NCI-H226 (cell line): ENCODE data around the gene APBA1.
"Not testable (repeated sequence)": the region's sequence is repeated elsewhere in the genome, so short reads cannot be mapped to it uniquely, and the experiment has no call there.

Source experiments
- DNase-seq: peaks from one replicate; pipeline ENCODE4 v3.0.0-alpha.2; 2015

APBA1 gene

GRCh38 chr9:69603656-69604055 is 68.5 kb downstream of the APBA1 start:
- no peak for DNase-seq

- DNase-seq: peak; percentile 26
Observed at GRCh38 chr9:69602773-69603172, 69.4 kb downstream of the APBA1 start.

- DNase-seq: no peak
Observed at GRCh38 chr9:69601698-69602097, 70.5 kb downstream of the APBA1 start.

GRCh38 chr9:69600314-69601047 is 71.7 kb downstream of the APBA1 start:
- DNase-seq: no peak

- DNase-seq: no peak
Observed at GRCh38 chr9:69599232-69599971, 72.8 kb downstream of the APBA1 start.

- not testable (repeated sequence) for DNase-seq
Observed at GRCh38 chr9:69596906-69597305, 75.3 kb downstream of the APBA1 start.

GRCh38 chr9:69594180-69594579 is 78.0 kb downstream of the APBA1 start:
- DNase-seq: no peak

GRCh38 chr9:69593756-69594155 is 78.4 kb downstream of the APBA1 start:
- DNase-seq: no peak

- DNase-seq: no peak
Observed at GRCh38 chr9:69593301-69593700, 78.9 kb downstream of the APBA1 start.

GRCh38 chr9:69590266-69590665 is 81.9 kb downstream of the APBA1 start:
- no peak for DNase-seq

GRCh38 chr9:69589156-69589555 is 83.0 kb downstream of the APBA1 start:
- DNase-seq: no peak

- DNase-seq: peak; percentile 28
Observed at GRCh38 chr9:69585571-69585970, 86.6 kb downstream of the APBA1 start.

- peak; percentile 50 for DNase-seq
Observed at GRCh38 chr9:69584759-69585158, 87.4 kb downstream of the APBA1 start.

GRCh38 chr9:69583645-69584234 is 88.4 kb downstream of the APBA1 start:
- DNase-seq: no peak

- peak; percentile 30 for DNase-seq
Observed at GRCh38 chr9:69582544-69583297, 89.5 kb downstream of the APBA1 start.

- DNase-seq: no peak
Observed at GRCh38 chr9:69582018-69582417, 90.2 kb downstream of the APBA1 start.

GRCh38 chr9:69580582-69581214 is 91.5 kb downstream of the APBA1 start:
- no peak for DNase-seq

GRCh38 chr9:69579760-69580581 is 92.2 kb downstream of the APBA1 start:
- DNase-seq: no peak

- no peak for DNase-seq
Observed at GRCh38 chr9:69579032-69579758, 93.0 kb downstream of the APBA1 start.

GRCh38 chr9:69578026-69578425 is 94.1 kb downstream of the APBA1 start:
- DNase-seq: no peak

- no peak for DNase-seq
Observed at GRCh38 chr9:69577123-69577522, 95.0 kb downstream of the APBA1 start.
